ENCODE data around the gene LGALS3.
"Not testable (repeated sequence)": the region's sequence is repeated elsewhere in the genome, so short reads cannot be mapped to it uniquely, and the experiment has no call there.

The LGALS3 gene

DNA sequence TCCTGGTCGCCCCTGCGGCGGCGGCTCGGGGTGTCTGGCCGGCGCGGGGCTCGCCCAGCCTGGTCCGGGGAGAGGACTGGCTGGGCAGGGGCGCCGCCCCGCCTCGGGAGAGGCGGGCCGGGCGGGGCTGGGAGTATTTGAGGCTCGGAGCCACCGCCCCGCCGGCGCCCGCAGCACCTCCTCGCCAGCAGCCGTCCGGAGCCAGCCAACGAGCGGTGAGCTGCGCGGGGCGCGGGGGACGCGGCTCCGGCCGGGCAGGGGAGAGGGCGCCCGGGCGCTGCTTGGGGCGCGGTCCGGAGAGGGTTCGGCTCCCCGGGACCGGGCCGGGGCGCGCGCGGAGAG lies at the start of gene LGALS3:
LGALS3 (plus strand) TSS at position 167 of the 342 bp plus-strand sequence. CDS start 8,122 bp downstream, outside the sequence.
- DNase-seq = peak in 6 of 56 donors; percentile 2 to 52 (median 19)

DNA sequence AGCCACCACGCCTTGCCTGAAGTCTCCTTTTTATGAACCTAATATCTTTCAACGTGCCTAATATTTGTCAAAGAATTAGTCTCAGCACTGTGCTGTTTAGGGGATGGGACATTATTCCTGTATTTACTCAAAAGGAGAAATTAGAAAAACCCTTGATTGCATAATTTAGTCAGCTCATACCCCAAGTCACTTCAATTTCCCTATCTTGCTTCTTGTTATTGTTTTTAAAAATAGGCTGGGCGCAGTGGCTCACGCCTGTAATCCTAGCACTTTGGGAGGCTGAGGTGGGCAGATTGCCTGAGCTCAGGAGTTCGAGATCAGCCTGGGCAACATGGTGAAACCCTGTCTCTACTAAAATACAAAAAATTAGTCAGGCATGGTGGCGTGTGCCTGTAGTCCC lies 49.1 kb upstream of the LGALS3 start:
- not testable (repeated sequence) for DNase-seq

DNA sequence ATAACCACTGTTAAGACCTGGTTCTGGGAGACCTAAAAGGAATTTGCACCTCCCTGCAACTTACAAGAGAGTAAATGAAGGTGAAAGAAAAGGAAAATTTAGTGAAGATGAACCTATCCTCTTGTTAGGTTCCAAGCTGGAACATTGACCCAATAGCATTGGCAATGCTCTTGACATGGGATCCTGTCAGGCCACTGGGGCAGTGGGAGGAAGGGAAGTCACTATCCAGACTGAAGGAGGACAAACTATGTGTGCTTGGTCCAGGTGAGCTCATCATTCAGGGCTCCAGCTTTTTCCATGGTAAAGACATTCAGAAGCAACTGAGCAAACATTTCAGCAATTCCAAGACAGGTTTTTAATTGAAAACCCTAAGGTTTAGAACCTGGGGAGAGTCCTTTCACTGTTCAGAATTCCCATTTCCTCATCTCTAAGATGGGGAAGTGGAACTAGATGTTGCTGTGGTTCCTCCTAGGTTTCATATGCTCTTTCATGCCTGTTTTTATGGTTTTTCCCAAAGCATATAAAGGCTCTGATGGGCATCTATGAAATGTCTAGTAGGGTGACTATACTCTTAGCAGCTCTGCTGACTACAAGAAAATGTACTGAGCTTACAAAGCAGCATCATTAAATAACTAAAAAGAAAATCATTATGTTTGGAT lies 44.5 kb upstream of the LGALS3 start:
- DNase-seq = no peak

DNA sequence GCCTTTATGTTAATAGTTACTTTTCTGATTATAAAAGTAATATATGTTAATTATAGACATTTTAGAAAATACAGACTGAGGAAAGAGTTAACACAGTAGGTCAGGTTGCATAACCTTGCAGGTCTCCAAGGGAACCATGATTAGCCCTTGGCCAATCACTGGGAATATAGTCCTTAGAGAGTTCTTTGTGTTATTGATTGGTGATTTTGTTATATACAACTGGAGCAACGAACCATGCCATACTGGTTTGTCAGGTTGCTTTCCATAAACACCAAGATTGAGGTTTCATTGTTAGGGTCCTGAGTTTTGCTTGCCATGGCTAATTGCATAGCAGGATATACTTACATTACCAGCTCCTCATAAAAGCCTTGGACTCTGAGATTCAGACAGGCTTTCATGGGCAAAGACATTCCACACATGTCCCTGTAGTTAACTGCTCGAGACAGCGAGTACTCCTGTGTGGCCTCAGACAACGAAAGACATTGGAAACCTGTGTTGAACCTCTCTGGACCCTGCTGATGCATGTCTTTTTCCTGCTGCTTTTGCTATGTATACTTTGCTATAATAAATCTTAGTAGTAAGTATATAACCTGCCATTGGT lies 43.9 kb upstream of the LGALS3 start:
- no peak for DNase-seq

DNA sequence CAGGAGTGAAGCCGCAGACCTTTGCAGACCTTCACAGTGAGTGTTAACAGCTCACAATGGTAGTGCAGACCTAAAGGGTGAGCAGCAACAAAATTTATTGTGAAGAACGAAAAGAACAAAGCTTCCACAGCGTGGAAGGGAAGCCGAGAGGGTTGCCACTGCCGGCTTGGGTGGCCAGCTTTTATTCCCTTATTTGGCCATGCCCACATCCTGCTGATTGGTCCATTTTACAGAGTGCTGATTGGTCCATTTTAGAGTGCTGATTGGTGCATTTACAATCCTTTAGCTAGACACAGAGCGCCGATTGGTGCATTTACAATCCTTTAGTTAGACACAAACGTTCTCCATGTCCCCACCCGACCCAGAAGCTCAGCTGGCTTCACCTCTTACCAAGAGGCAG lies 42.1 kb upstream of the LGALS3 start:
- no peak for DNase-seq

DNA sequence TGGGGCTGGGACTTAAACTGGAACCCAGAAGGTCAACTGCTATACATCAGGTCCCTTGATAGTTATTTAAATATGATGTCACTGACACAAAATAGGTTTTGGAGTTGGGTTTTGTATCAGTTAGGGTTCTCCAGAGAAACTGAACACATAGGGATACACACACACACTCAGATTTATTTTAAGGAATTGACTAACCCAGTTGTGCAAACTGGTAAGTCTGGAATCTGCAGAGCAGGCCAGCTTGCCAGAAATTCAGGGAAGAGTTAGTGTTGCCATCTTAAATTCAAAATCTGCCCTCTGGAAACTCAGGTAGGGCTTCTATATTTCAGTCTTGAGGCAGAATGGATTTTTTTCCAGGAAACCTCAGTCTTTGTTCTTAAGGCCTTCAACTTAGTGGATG lies 40.7 kb upstream of the LGALS3 start:
- DNase-seq = no peak

DNA sequence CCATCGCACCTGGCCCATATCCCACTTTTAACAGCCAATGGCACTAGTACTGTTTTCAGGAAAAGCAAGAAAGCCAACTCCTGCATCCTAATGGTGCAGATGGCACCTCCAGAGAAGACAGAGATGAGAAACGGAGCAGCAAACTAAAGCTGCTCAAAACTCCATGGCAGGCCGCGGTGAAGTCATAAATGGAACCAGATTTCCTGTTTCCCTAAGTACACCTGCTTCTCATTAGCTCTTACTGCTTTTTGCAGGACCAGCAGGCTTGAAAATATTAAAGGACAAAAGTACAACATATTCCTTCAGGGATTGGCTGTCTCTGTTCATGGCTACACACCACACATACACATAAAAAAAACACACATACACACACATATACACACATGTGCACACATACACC lies 36.7 kb upstream of the LGALS3 start:
- no peak for DNase-seq

DNA sequence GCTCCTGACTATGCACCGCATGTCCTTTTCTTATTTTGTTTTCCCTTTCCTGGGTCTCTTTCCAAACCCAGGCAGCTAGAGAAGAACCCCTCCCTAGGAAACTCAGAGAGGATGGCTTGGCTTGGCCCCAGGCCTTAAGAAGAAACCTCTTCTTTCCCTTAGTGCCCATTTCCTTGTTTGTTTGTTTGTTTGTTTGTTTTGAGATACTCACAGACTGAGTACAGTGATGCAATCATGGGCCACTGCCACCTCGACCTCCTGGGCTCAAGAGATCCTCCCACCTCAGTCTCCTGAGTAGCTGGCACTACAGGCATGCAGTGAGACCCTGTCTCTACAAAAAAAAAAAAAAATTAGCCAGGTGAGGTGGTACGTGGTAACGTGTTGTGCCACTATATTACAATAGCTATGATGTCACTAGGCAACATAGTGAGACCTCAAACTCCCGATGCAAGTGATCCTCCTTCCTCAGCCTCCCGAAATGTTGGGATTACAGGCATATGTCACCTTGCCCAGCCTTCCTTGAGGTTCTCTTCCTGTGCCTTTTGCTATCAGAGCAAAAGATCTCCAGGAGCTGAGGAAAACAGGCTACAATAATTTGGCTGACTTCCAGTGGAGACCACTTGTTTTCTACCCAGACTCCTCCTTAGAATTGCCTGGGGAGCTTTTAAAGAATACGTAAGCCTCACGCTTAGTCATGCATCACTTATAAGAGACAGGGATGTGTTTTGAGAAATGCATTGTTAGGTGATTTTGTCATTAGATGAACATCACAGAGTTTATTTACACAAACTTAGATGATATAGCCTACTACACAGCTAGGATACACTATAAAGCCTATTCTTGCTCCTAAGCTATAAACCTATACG lies 34.5 kb upstream of the LGALS3 start:
- DNase-seq = no peak

DNA sequence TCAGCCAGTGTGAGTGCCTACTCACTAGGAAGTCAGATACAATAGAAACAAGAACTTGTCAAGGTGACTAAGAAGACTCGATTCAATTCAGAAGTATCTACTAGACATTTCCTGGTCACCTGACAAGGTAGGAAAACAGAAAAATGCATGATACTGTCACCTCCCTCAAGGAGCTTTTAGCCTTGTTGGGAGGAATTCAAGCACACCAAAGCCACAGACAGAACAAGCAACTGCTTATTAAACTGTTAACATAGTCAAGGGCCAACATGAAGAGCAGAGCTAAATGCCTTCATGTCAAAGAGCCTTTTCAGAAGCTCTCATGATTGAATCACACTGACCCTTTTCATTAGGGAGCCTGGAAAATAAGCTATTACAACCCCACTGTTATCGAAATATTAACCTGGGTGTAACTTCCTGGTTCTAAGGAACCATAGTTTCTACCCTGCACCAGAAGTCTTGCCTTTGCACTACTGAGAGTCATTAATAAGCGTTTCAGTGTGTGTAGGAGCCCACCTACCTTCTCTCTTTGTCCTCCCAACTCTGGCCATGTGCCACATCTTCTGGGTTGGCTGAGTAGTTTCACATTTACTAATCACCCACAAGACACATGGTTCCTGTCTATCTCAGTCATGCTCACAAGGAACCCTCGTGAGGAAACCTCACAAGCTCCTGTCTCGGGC lies 31.0 kb upstream of the LGALS3 start:
- peak in 4 of 56 donors; percentile 3 to 18 (median 8) for DNase-seq

DNA sequence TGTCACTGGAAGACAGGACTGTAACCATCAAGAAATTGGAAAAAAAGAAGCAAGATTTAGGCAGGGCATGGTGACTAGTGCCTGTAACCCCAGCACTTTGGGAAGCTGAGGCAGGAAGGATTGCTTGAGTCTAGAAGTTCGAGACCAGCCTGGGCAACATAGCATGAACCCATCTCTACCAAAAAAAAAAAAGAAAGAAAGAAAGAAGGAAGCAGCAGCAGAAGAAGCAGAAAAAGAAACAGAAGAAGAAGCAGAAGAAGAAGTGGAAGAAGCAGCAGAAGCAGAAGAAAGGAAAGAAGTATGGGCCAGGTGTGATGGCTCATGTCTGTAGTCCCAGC lies 30.5 kb upstream of the LGALS3 start:
- no peak for DNase-seq

DNA sequence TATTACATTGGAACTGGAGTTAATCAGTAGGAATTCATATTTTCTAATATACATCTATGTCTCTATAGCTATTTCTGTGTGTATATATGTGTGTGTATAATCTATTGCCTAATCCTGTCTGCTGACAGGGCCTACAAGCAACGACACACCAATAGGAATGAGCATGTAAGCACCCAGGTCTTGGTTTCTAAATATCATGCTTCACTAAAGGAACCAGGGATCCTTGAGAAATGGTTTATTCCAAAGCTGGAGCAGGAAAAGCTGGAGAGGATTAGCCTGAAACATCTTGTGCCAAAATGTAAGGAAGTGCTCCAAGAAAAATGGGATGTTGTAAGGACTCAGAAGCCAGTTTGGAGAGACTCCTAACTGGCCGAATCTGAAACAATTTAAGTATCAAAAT lies 29.3 kb upstream of the LGALS3 start:
- DNase-seq = no peak

DNA sequence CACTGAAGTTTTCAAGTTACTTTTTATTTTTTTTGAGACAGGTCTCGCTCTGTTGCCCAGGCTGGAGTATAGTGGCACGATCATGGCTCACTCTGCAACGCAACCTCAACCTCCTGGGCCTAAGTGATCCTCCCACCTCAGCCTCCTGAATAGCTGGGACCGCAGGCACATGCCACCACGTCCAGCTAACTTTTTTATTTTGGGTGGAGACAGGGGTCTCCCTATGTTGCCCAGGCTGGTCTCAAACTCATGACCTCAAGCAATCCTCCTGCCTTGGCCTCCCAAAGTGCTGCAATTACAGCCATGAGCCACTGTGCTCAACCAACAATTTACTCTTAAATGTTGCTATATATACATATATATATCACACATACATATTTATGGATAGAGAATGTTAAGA lies 27.4 kb upstream of the LGALS3 start:
- no peak for DNase-seq

DNA sequence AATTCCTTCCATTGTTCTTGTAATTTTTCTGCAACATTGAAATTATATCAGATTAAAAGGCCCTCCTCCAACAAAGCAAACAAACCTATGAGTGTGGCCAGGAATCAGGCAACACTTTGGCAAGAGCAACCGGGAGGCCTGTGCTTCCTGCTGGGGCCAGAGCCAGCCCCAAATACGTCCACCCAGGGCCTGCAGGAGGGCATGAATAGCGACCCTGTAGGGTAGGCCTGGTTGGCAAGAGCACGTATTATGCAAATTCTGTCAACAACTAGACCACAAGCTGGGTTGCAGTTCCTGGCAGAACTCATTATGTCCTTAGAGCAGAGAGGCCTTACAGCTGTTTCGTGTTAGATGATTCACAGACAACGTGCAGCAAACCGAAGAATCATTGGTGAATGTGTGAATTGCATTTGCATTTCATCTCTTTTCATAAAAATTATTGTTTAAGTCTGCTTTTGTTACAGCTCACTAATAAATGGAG lies 26.9 kb upstream of the LGALS3 start:
- peak in 49 of 56 donors; percentile 8 to 84 (median 50) for DNase-seq

DNA sequence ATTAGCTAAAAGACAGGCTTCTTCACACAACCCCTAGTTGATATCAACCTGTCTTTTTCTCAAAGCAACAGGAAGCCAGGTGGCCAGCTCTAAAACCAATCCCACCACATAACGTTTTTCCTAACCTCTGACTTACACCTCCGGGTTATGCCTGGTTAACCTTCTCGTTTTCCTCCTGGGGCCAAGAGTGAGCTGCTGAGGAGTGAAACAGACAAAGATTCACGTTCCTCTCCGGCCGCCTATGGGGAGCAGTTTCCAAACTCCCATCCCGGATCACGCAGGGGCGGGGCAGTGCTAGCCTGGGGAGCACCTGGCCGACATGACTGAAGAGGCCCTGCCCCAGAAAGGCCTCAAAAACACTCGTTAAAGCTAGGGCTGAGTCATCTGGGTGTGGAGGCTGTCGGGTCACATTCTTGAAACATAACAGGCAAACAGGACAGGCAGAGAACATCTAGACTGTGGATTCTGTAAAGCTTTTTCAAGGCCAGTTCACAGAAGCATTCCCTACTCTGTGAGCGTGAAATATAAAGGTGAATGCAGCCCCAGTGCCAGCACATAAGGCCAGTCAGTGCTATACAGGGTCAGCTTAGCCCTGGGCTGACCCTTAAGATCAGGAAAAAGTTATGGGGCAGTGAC lies 25.9 kb upstream of the LGALS3 start:
- DNase-seq = peak in 2 of 56 donors; percentile 4

DNA sequence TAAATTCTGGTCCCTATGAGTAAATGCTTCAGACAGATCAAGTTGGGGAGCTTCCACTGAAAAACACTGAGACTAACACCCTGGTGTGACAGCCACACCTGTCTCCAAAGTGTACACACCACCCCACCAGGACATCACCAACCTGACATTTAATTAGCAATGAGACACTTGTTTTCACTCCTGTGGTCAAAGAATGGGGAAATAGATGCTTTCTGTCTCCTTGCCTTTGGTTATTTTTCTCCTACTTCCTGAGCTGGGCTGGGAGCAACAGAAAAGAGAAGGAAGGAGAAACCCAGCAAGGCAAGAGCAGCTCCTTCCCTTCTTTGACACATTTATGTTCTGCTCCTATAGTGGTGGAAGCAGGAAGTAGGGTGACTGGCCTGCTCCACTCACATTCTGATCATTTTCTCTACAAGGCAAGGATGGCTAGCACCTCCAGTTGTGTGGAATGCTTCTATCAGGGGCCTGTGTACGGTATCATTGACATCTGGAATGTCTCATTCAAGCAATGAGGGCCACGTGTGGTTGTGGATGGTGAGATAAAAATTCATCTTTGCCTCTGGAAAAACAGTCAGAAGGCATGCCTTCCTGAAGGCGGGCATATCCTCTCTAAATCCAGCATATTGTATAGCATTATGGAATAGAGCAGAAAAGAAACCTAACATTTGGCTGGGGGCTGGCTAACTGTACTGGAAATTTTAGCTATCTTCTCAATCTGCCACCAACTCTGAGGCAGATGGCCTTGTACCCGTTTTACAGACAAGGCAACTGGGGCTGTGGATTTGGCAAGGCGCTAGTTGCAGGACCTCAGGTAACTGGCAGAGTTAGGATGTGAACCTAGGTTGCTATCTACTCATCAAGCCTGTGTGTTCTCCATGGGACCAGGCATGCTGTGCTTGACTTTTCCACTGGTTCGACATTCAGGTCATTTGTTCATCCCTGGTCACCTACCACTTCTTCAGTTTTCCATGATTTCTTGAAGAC lies 24.8 kb upstream of the LGALS3 start:
- no peak for DNase-seq

DNA sequence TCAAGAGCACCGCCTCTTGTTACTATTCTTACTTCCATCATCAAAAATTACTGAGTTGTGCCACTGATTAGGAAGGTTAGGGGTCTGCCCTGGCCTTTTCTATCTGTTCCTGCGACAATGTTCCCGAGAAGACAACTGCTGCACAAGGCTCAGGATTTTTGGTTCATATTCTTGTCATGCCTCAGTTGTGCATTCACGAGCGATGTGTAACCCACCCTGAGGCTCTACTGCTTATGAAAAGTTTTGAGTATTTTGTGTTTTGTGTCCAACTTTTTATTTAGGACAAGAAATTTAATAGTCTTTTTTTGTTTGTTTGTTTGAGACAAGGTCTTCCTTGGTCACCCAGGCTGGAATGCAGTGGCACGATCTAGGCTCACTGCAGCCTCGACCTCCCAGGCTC lies 23.1 kb upstream of the LGALS3 start:
- no peak for DNase-seq

DNA sequence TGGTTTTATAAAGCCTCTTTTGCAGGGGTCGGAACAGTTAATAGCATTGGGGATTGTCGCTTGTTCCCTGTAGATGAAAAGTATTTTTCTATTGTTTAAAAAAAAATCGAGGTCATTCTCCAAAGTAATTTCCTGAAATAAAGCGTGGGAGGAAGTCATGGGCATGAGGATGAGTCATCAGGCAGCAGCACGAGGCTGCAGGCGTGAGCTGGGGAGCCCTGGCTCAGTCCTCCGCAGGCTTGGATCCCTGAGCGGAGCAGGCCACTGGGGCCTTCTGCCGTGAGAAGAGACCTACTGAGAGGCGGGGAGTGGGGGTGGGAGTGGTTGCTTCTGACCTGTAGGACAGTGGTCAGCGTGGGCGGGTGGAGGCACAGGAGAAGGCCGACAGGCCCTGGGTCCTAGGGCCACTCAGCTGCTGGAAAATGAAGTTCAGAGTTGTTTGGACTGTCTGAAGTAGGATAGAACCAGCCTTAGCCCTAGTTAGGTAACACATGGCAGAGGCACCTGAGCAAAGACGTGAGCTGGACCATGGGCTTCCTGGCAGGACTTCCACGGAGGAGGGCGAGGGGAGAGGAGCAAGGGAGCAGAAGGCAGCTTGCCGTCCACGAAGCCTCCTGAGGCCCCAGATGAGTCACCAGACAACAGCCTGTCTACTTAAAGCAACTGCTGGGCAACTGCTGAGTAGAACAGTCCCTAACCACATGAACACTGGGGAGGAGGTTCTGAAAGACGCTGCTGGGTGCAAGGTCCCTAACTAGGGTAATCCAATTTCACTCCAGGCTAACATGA lies 21.1 kb upstream of the LGALS3 start:
- peak in 13 of 56 donors; percentile 5 to 48 (median 15) for DNase-seq

DNA sequence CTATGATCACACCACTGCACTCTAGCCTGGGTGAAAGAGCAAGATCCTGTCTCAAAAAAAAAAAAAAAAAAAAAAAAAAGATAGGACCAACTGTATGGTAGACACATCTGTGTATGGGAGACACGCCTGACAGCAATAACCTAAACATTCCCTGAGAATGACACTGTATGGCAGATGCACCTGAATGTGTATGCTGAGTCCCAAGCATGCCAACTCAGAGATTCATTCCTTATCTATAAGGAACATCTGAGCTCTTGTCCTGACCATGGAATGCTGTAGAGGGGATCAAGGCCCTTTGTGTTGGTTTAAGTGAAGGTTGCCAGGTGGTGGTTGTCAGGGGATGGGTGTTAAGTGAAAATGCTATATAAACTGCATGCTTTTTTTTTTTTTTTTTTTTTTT lies 19.2 kb upstream of the LGALS3 start:
- DNase-seq = no peak

DNA sequence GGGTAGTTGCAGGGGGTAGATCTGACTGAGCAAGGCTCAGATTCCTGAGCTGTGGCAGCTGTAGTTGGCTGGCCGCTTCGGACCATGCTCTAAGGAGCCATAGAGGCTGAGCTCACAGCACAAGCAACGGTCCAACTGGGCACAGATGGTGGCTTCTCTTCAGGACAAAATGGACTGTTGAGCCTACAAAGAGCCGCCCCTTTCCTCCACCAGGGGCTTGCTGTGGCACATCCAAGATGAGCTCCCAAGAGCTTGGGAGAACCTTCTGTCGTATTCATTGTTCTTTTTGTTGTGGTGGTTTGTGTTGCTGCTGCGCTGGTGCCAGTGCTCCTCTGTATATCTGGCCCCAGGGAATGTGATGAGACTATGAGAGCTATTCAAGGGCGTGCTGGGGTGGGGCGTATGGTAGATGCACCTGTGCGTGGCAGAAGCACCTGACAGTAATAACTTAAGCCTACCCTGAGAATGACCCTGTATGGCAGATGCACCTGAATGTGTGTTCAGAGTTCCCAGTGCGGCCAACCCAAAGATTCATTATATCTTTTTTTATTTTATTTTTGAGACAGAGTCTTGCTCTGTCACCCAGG lies 17.8 kb upstream of the LGALS3 start:
- peak in 1 of 56 donors; percentile 2 for DNase-seq

Measured in nucleus accumbens (tissue), 56 donors.